Kidney epithelial cell (primary cell): ENCODE data around the gene MRPS18B. TPM values are rescaled to one million over a fixed set of nuclear protein-coding genes. Genes with fewer than 3 reads are reported as not detected.

ENCODE experiments used
- DNase-seq: peaks from one replicate; pipeline ENCODE4 v3.0.0-alpha.2; 2010; ENCODE audit warnings: low read depth
- H3K27me3 ChIP-seq: 2 replicates; pipeline ENCODE4 v1.6.0; 2011; ENCODE audit warnings: low read length; ENCODE audit not compliant: control insufficient read depth, insufficient read depth
- H3K36me3 ChIP-seq: 2 replicates; pipeline ENCODE4 v1.5.1; 2011; ENCODE audit warnings: low read length; ENCODE audit not compliant: control insufficient read depth, insufficient read depth
- H3K4me3 ChIP-seq: 2 replicates; pipeline ENCODE4 v1.5.1; 2011; ENCODE audit warnings: low read depth, mild to moderate bottlenecking, control low read depth, low read length
- CTCF ChIP-seq: IDR thresholded peaks from 2 replicates; pipeline ENCODE4 v1.5.1; 2011; ENCODE audit warnings: mild to moderate bottlenecking, moderate library complexity, low read length, control low read depth, inconsistent platforms; ENCODE audit not compliant: insufficient read depth, poor library complexity, severe bottlenecking
- total RNA-seq: library from RNA; depleted of rRNA; stranded (reverse); fragments of >200 nt; gene quantifications from 2 replicates; pipeline ENCODE4 v1.2.3, GENCODE V29; 2015

MRPS18B gene
- total RNA-seq, 1 donor from 2014 or later, result 56.4 TPM

GRCh38 chr6:30599625-30600324 is 17.9 kb upstream of the MRPS18B start:
- DNase-seq, result no peak
- no peaks in the 10 kb centered on the region for H3K27me3 ChIP-seq
- H3K36me3 ChIP-seq, result peaks cover 7% of the 10 kb centered on the region
- TF ChIP-seq CTCF, result no peak
- H3K4me3 ChIP-seq, result no peak overlapping the region

DNA sequence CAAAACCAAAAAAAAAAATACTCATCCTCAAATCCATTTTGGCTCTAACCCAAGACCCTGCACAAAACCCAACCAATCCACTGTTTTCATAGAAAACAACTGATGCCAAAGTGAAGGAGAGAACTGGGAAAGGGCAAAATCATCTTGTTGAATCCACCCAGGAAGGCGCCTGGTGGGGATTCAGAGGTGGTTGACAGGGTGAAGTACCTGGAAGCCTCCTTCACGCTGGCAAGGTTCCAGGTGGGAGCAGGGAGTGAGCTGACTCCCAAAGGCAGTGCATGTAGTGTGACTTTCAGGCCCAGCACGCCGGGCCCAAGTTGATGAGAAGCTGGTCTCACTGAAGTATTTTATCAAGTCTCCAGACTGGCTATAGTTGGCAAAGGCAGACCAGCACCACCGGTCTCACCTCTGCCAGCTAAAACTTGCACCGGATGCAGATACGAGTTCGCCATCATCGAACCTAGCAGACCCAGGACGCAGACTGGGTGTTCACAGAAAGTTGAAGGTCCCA is 17.1 kb upstream of the MRPS18B start:
- H3K27me3 ChIP-seq, result no peaks in the 10 kb centered on the region
- DNase-seq, result no peak
- TF ChIP-seq CTCF, result no peak
- peaks cover 9% of the 10 kb centered on the region for H3K36me3 ChIP-seq
- no peak overlapping the region for H3K4me3 ChIP-seq

DNA sequence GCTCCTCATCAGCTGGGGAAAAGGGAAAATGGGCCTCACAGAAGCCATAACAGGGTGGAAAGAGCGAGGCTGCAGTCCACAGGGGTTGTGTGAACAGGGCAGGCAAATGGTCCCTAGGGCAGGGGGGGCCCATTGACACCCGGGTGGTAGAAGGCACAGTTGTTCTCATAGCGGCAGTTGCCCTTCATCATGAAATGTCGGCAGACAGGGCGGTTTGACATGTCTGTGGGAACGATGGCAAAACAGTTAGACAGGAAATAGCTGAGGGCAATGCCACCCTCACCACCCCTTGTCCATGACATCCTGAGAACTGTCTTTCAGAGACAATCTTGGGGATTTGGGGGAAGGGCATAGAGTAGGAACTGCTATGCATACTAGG is 16.2 kb upstream of the MRPS18B start:
- H3K36me3 ChIP-seq, result peaks cover 12% of the 10 kb centered on the region
- no peak for DNase-seq
- no peak for TF ChIP-seq CTCF
- no peak overlapping the region for H3K4me3 ChIP-seq
- H3K27me3 ChIP-seq, result no peaks in the 10 kb centered on the region

- Histone ChIP-seq H3K36me3 (peaks cover 12% of the 10 kb centered on the region), H3K27me3 (no peaks in the 10 kb centered on the region), H3K4me3 (no peak overlapping the region)
- no peak for DNase-seq
- no peak for TF ChIP-seq CTCF
Observed at GRCh38 chr6:30601815-30602641, 15.6 kb upstream of the MRPS18B start.

- DNase-seq, result no peak
- Histone ChIP-seq H3K36me3 (peaks cover 12% of the 10 kb centered on the region), H3K4me3 (no peak overlapping the region), H3K27me3 (no peaks in the 10 kb centered on the region)
- no peak for TF ChIP-seq CTCF
Observed at GRCh38 chr6:30603961-30604360, 13.7 kb upstream of the MRPS18B start.
